HepG2 (cell line): ENCODE data around the gene ZSCAN21. TPM values are rescaled to one million over a fixed set of nuclear protein-coding genes. Genes with fewer than 3 reads are reported as not detected.

Experiments
- BORCS8-MEF2B ChIP-seq: sonication (generic); formaldehyde crosslinking; IDR thresholded peaks from 2 replicates; pipeline ENCODE4 v1.8.0; 2022; ENCODE audit warnings: mild to moderate bottlenecking, missing genetic modification reagents
- BRCA1 ChIP-seq: sonication (generic); formaldehyde crosslinking; IDR thresholded peaks from 2 replicates; pipeline ENCODE4 v1.4.0; 2020; ENCODE audit warnings: missing genetic modification reagents
- CBX5 ChIP-seq: sonication (generic); formaldehyde crosslinking; IDR thresholded peaks from 2 replicates; pipeline ENCODE4 v1.4.0; 2020; ENCODE audit warnings: missing genetic modification reagents, borderline replicate concordance
- FLYWCH1 ChIP-seq: sonication (generic); formaldehyde crosslinking; IDR thresholded peaks from 2 replicates; pipeline ENCODE4 v1.8.1; 2023; ENCODE audit warnings: mild to moderate bottlenecking, missing genetic modification reagents
- MATR3 ChIP-seq: sonication (generic); formaldehyde crosslinking; IDR thresholded peaks from 2 replicates; pipeline ENCODE4 v1.4.0; 2020; ENCODE audit warnings: missing genetic modification reagents
- PAX8 ChIP-seq: sonication (generic); formaldehyde crosslinking; IDR thresholded peaks from 2 replicates; pipeline ENCODE4 v1.8.0; 2022; ENCODE audit warnings: mild to moderate bottlenecking, missing genetic modification reagents, borderline replicate concordance
- POLR2AphosphoS2 ChIP-seq: IDR thresholded peaks from 2 replicates; pipeline ENCODE4 v1.6.1; 2011; ENCODE audit warnings: low read depth, low read length, improper control_type of control experiment
- PPARG ChIP-seq: conservative IDR thresholded peaks from 2 replicates; pipeline ENCODE4 v1.6.1; 2016; ENCODE audit warnings: missing biosample characterization, missing genetic modification reagents
- STAT6 ChIP-seq: sonication (generic); formaldehyde crosslinking; IDR thresholded peaks from 2 replicates; pipeline ENCODE4 v1.4.0; 2020; ENCODE audit warnings: missing genetic modification reagents, mild to moderate bottlenecking, borderline replicate concordance
- USF2 ChIP-seq, 2 experiments: sonication (generic) in 1 of 2; formaldehyde crosslinking in 1 of 2; IDR thresholded peaks; 2 replicates each; pipeline versions ENCODE4 v1.5.1 to v1.6.1; 2011 to 2020; ENCODE audit warnings: borderline replicate concordance in 1 of 2, low read depth in 1 of 2, low read length in 1 of 2, mild to moderate bottlenecking in 1 of 2, missing genetic modification reagents in 1 of 2, moderate library complexity in 1 of 2
- ZBTB20 ChIP-seq: sonication (generic); formaldehyde crosslinking; IDR thresholded peaks from 2 replicates; pipeline ENCODE4 v1.8.1; 2023; ENCODE audit warnings: missing genetic modification reagents, low read depth, mild to moderate bottlenecking, borderline replicate concordance
- ZNF543 ChIP-seq: sonication (generic); formaldehyde crosslinking; IDR thresholded peaks from 2 replicates; pipeline ENCODE4 v1.4.0; 2020; ENCODE audit warnings: mild to moderate bottlenecking, missing genetic modification reagents
- ZNF552 ChIP-seq: sonication (generic); formaldehyde crosslinking; IDR thresholded peaks from 2 replicates; pipeline ENCODE4 v1.9.0; 2022; ENCODE audit warnings: missing genetic modification reagents, mild to moderate bottlenecking, borderline replicate concordance
- ZNF572 ChIP-seq: sonication (generic); formaldehyde crosslinking; IDR thresholded peaks from 2 replicates; pipeline ENCODE4 v1.5.1; 2020; ENCODE audit warnings: mild to moderate bottlenecking, missing genetic modification reagents
- ZNF589 ChIP-seq: sonication (generic); formaldehyde crosslinking; conservative IDR thresholded peaks from 2 replicates; pipeline ENCODE4 v1.8.0; 2022; ENCODE audit warnings: mild to moderate bottlenecking, moderate library complexity, missing genetic modification reagents
- ZNF879 ChIP-seq: sonication (generic); formaldehyde crosslinking; IDR thresholded peaks from 2 replicates; pipeline ENCODE4 v1.8.1; 2023; ENCODE audit warnings: missing genetic modification reagents
- polyA plus RNA-seq, 8 experiments: library from polyadenylated mRNA; depleted of rRNA in 3 of 8; stranded (reverse) in 7 of 8; unstranded in 1 of 8; fragments of >200 nt; fragmentation: Illumina TruSeq in 4 of 8; extraction: Trizol in 4 of 8; gene quantifications; 2 replicates each; pipeline versions ENCODE4 v1.2.1 to v1.2.3, GENCODE V29; 2011 to 2016; ENCODE audit warnings: low read depth in 4 of 8, missing spikeins in 1 of 8, mixed read lengths in 1 of 8; ENCODE audit not compliant: insufficient read depth in 1 of 8
- total RNA-seq, 5 experiments: library from RNA; depleted of rRNA; stranded (reverse); fragments of >200 nt; fragmentation: Illumina TruSeq; extraction: Trizol; gene quantifications; 2 replicates each; pipeline ENCODE4 v1.2.3, GENCODE V29; 2016; ENCODE audit warnings: low read depth in 1 of 5
- TF ChIP-seq, protein P1 (sequence below): sonication (generic); formaldehyde crosslinking; IDR thresholded peaks from 2 replicates; pipeline ENCODE4 v1.4.0; 2020; ENCODE audit warnings: missing genetic modification reagents
- TF ChIP-seq, protein P2 (sequence below): fragments of 450-650 bp; IDR thresholded peaks from 2 replicates; pipeline ENCODE4 v1.6.1; 2017; ENCODE audit warnings: mild to moderate bottlenecking

ZSCAN21 gene
- total and polyA plus RNA-seq, 2 of the 13 experiments (the other 11 are each of a cell fraction or from before 2014, with no cell fraction given) = 7.0 to 10.0 TPM

GRCh38 chr7:100003711-100004661 lies 45.6 kb upstream of the ZSCAN21 start (continued):
- TF ChIP-seq CBX5 (CRISPR knock-in tag) (peak; percentile 88), PPARG (peak; percentile 83), ZNF572 (CRISPR knock-in tag) (no peak), ZNF879 (CRISPR knock-in tag) (no peak), ZNF552 (CRISPR knock-in tag) (peak; percentile 84; the same call in 1 of the 2 replicates), POLR2AphosphoS2 (no peak), USF2 (IDR thresholded peaks at IDR 0.05; ENCODE audit: low read depth, low read length) (no peak), USF2 (CRISPR knock-in tag; IDR thresholded peaks at IDR 0.05; ENCODE audit: borderline replicate concordance) (no peak; the same call in 1 of the 2 replicates), FLYWCH1 (CRISPR knock-in tag) (no peak), ZBTB20 (CRISPR knock-in tag) (peak; percentile 75), STAT6 (CRISPR knock-in tag) (peak; percentile 99; the same call in 1 of the 2 replicates), BRCA1 (CRISPR knock-in tag) (no peak), BORCS8-MEF2B (CRISPR knock-in tag) (peak; percentile 82), ZNF589 (peak; percentile 85), MATR3 (CRISPR knock-in tag) (no peak), PAX8 (CRISPR knock-in tag) (no peak), ZNF543 (peak; percentile 83)
- TF ChIP-seq, protein P1, sequence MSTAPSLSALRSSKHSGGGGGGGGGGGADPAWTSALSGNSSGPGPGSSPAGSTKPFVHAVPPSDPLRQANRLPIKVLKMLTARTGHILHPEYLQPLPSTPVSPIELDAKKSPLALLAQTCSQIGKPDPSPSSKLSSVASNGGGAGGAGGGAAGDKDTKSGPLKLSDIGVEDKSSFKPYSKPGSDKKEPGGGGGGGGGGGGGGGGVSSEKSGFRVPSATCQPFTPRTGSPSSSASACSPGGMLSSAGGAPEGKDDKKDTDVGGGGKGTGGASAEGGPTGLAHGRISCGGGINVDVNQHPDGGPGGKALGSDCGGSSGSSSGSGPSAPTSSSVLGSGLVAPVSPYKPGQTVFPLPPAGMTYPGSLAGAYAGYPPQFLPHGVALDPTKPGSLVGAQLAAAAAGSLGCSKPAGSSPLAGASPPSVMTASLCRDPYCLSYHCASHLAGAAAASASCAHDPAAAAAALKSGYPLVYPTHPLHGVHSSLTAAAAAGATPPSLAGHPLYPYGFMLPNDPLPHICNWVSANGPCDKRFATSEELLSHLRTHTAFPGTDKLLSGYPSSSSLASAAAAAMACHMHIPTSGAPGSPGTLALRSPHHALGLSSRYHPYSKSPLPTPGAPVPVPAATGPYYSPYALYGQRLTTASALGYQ (CRISPR knock-in tag) = peak; percentile 95
- TF ChIP-seq, protein P2, sequence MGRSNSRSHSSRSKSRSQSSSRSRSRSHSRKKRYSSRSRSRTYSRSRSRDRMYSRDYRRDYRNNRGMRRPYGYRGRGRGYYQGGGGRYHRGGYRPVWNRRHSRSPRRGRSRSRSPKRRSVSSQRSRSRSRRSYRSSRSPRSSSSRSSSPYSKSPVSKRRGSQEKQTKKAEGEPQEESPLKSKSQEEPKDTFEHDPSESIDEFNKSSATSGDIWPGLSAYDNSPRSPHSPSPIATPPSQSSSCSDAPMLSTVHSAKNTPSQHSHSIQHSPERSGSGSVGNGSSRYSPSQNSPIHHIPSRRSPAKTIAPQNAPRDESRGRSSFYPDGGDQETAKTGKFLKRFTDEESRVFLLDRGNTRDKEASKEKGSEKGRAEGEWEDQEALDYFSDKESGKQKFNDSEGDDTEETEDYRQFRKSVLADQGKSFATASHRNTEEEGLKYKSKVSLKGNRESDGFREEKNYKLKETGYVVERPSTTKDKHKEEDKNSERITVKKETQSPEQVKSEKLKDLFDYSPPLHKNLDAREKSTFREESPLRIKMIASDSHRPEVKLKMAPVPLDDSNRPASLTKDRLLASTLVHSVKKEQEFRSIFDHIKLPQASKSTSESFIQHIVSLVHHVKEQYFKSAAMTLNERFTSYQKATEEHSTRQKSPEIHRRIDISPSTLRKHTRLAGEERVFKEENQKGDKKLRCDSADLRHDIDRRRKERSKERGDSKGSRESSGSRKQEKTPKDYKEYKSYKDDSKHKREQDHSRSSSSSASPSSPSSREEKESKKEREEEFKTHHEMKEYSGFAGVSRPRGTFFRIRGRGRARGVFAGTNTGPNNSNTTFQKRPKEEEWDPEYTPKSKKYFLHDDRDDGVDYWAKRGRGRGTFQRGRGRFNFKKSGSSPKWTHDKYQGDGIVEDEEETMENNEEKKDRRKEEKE = no peak
